NT2/D1 (cell line): ENCODE measurements around the gene AKAP6.

Experiments used
- SUZ12 ChIP-seq: IDR thresholded peaks from 2 replicates; pipeline ENCODE4 v1.6.1; 2011; ENCODE audit not compliant: insufficient read length, insufficient read depth; ENCODE audit errors: extremely low read depth
- YY1 ChIP-seq: IDR thresholded peaks from 2 replicates; pipeline ENCODE4 v1.6.1; 2011; ENCODE audit not compliant: insufficient read length, insufficient read depth
- ZNF274 ChIP-seq: IDR thresholded peaks from 2 replicates; pipeline ENCODE4 v1.6.1; 2011; ENCODE audit warnings: mild to moderate bottlenecking, low read depth, low read length

DNA sequence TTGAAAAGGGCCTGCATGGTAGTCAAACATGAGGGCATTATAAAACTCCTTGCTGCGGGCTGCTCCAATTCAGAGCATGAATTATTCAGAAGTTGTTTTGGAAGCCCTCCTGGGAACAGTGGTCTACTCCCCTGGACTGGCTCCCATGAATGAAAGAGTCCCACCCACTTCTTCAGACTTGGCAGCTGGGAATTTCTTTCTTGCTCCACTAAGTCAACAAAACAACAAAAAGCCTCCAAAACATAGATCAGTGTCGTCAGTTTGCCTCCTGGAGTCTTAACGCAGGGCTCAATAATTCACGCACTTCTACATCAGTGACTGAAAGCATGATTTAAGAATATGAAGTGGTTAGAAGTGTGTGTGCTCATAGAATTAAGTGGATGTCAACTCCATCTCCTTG is 37.9 kb downstream of the AKAP6 start:
- no peak for TF ChIP-seq ZNF274
- no peak for TF ChIP-seq YY1
- TF ChIP-seq SUZ12 = no peak
